H9 (cell line): ENCODE results near the gene SPATA31E1. TPM values are rescaled to one million over a fixed set of nuclear protein-coding genes. Genes with fewer than 3 reads are reported as not detected.

Experiments
- DNase-seq: peaks from one replicate; pipeline ENCODE4 v3.0.0-alpha.2; 2017
- H2AFZ ChIP-seq: one replicate; pipeline ENCODE4 v1.6.1; 2013; ENCODE audit warnings: mild to moderate bottlenecking, low read length, control low read depth, moderate library complexity
- H2AK5ac ChIP-seq: 2 replicates; pipeline ENCODE4 v1.6.1; 2013; ENCODE audit warnings: low read length, control low read depth, mixed read lengths; ENCODE audit not compliant: insufficient read length
- H2BK120ac ChIP-seq: one replicate; pipeline ENCODE4 v1.6.1; 2013; ENCODE audit warnings: low read depth, mild to moderate bottlenecking, low read length, control low read depth, inconsistent platforms; ENCODE audit not compliant: poor library complexity, severe bottlenecking
- H2BK12ac ChIP-seq: 2 replicates; pipeline ENCODE4 v1.6.1; 2013; ENCODE audit warnings: low read length, control low read depth, mixed read lengths, low read depth; ENCODE audit not compliant: insufficient read length
- H2BK15ac ChIP-seq: 2 replicates; pipeline ENCODE4 v1.6.1; 2013; ENCODE audit warnings: low read depth, low read length, control low read depth
- H2BK20ac ChIP-seq: one replicate; pipeline ENCODE4 v1.6.1; 2013; ENCODE audit warnings: low read depth, mild to moderate bottlenecking, low read length, control low read depth, inconsistent platforms; ENCODE audit not compliant: poor library complexity, severe bottlenecking
- H2BK5ac ChIP-seq: 2 replicates; pipeline ENCODE4 v1.6.1; 2013; ENCODE audit warnings: low read length, control low read depth, mixed read lengths; ENCODE audit not compliant: insufficient read length
- H3K14ac ChIP-seq: 2 replicates; pipeline ENCODE4 v1.6.1; 2013; ENCODE audit warnings: low read length, control low read depth; ENCODE audit not compliant: insufficient read depth
- H3K18ac ChIP-seq: 2 replicates; pipeline ENCODE4 v1.6.1; 2013; ENCODE audit warnings: low read depth, mild to moderate bottlenecking, mixed read lengths, low read length, control low read depth; ENCODE audit not compliant: insufficient read length
- H3K23ac ChIP-seq: 2 replicates; pipeline ENCODE4 v1.6.1; 2013; ENCODE audit warnings: low read length, control low read depth, mixed read lengths, low read depth; ENCODE audit not compliant: insufficient read length
- H3K23me2 ChIP-seq: 2 replicates; pipeline ENCODE4 v1.6.1; 2013; ENCODE audit warnings: low read depth, mild to moderate bottlenecking, mixed read lengths, low read length, control low read depth; ENCODE audit not compliant: insufficient read length, poor library complexity, severe bottlenecking
- H3K27ac ChIP-seq: 2 replicates; pipeline ENCODE4 v1.5.1; 2013; ENCODE audit warnings: low read length, control low read depth, mixed read lengths, low read depth; ENCODE audit not compliant: insufficient read length
- H3K27me3 ChIP-seq: 2 replicates; pipeline ENCODE4 v1.6.1; 2013; ENCODE audit warnings: low read length, control low read depth, inconsistent platforms; ENCODE audit not compliant: insufficient read depth
- H3K4ac ChIP-seq: 2 replicates; pipeline ENCODE4 v1.6.1; 2013; ENCODE audit warnings: low read depth, mild to moderate bottlenecking, control low read depth, inconsistent platforms, low read length, moderate library complexity
- H3K4me1 ChIP-seq: 2 replicates; pipeline ENCODE4 v1.6.1; 2013; ENCODE audit warnings: low read length, control low read depth, inconsistent platforms; ENCODE audit not compliant: insufficient read depth
- H3K4me2 ChIP-seq: 2 replicates; pipeline ENCODE4 v1.6.1; 2013; ENCODE audit warnings: low read length, control low read depth, mixed read lengths; ENCODE audit not compliant: insufficient read length, insufficient read depth
- H3K56ac ChIP-seq: 2 replicates; pipeline ENCODE4 v1.6.1; 2013; ENCODE audit warnings: low read depth, mild to moderate bottlenecking, mixed read lengths, low read length, control low read depth; ENCODE audit not compliant: insufficient read length
- H3K79me1 ChIP-seq: 2 replicates; pipeline ENCODE4 v1.6.1; 2013; ENCODE audit warnings: low read depth, mild to moderate bottlenecking, moderate library complexity, low read length, control low read depth, inconsistent platforms; ENCODE audit not compliant: insufficient read depth, poor library complexity, severe bottlenecking
- H3K79me2 ChIP-seq: 2 replicates; pipeline ENCODE4 v1.6.1; 2013; ENCODE audit warnings: low read length, control low read depth, inconsistent platforms; ENCODE audit not compliant: insufficient read depth
- H3K9ac ChIP-seq: 2 replicates; pipeline ENCODE4 v1.6.1; 2013; ENCODE audit warnings: low read length, control low read depth, mixed read lengths; ENCODE audit not compliant: insufficient read length; ENCODE audit errors: extremely low read depth
- H3K9me3 ChIP-seq: one replicate; pipeline ENCODE4 v1.6.1; 2013; ENCODE audit warnings: low read depth, low read length, inconsistent platforms; ENCODE audit not compliant: control insufficient read depth
- H3T11ph ChIP-seq: one replicate; pipeline ENCODE4 v1.6.1; 2013; ENCODE audit warnings: mild to moderate bottlenecking, low read length, control low read depth, inconsistent platforms
- H4K20me1 ChIP-seq: one replicate; pipeline ENCODE4 v1.6.1; 2013; ENCODE audit not compliant: control insufficient read depth, insufficient read length, insufficient read depth
- H4K5ac ChIP-seq: 2 replicates; pipeline ENCODE4 v1.6.1; 2013; ENCODE audit warnings: low read depth, mild to moderate bottlenecking, mixed read lengths, low read length, control low read depth; ENCODE audit not compliant: insufficient read length
- H4K8ac ChIP-seq: replicated peaks from 2 replicates; pipeline ENCODE4 v1.6.1; 2013; ENCODE audit warnings: low read length, control low read depth, mixed read lengths, low read depth; ENCODE audit not compliant: insufficient read length
- H4K91ac ChIP-seq: 2 replicates; pipeline ENCODE4 v1.6.1; 2013; ENCODE audit warnings: low read depth, mild to moderate bottlenecking, moderate library complexity, mixed read lengths, low read length, control low read depth; ENCODE audit not compliant: insufficient read length
- H3K27ac Mint-ChIP-seq, 3 experiments: 2 replicates in 2 of 3; 3 replicates in 1 of 3; pipeline ENCODE4 v1.8.0; 2020 to 2021; ENCODE audit warnings: mixed read lengths in 3 of 3, mild to moderate bottlenecking in 1 of 3, moderate library complexity in 1 of 3
- H3K27me3 Mint-ChIP-seq: 2 replicates; pipeline ENCODE4 v1.8.0; 2021; ENCODE audit warnings: low read depth, mild to moderate bottlenecking, moderate library complexity, mixed read lengths
- H3K36me3 Mint-ChIP-seq, 3 experiments: 2 replicates in 2 of 3; 3 replicates in 1 of 3; pipeline ENCODE4 v1.8.0; 2020 to 2021; ENCODE audit warnings: low read depth in 3 of 3, mixed read lengths in 3 of 3; ENCODE audit not compliant: insufficient read depth in 1 of 3
- H3K4me1 Mint-ChIP-seq, 2 experiments: 2 replicates each; pipeline ENCODE4 v1.8.0; 2020; ENCODE audit warnings: mixed read lengths in 2 of 2
- H3K4me3 Mint-ChIP-seq, 2 experiments: 2 replicates in 1 of 2; 3 replicates in 1 of 2; pipeline ENCODE4 v1.8.0; 2020 to 2021; ENCODE audit warnings: mild to moderate bottlenecking in 2 of 2, mixed read lengths in 2 of 2, moderate library complexity in 1 of 2
- H3K9me3 Mint-ChIP-seq, 2 experiments: 2 replicates in 1 of 2; 3 replicates in 1 of 2; pipeline ENCODE4 v1.8.0; 2020; ENCODE audit warnings: mild to moderate bottlenecking in 2 of 2, mixed read lengths in 2 of 2, moderate library complexity in 1 of 2
- CTCF ChIP-seq: fragments of 200-600 bp; sonication (generic); conservative IDR thresholded peaks from 3 replicates; pipeline ENCODE4 v1.8.0; 2021; ENCODE audit warnings: antibody characterized with exemption, mild to moderate bottlenecking
- WGBS: extraction: QIAGEN DNeasy Blood & Tissue Kit; methylation state at CpG from one replicate; pipeline ENCODE4 v1.1.7; 2013; ENCODE audit warnings: missing lambda C conversion rate, low lambda C conversion rate, mixed read lengths; ENCODE audit not compliant: insufficient read length; ENCODE audit errors: extremely low coverage; 5-methylcytosine and 5-hydroxymethylcytosine counted together
- total RNA-seq: library from RNA; stranded (reverse); gene quantifications from 2 replicates; pipeline ENCODE4 v1.2.1, GENCODE V29; 2021

SPATA31E1 gene
- total RNA-seq, 1 experiment from 2014 or later, result 0.09 TPM

GRCh38 chr9:87853876-87854579, 28.6 kb upstream of the SPATA31E1 start:
- H2AFZ ChIP-seq, result no peak overlapping the region
- H3K4me1 ChIP-seq, result no peaks in the 10 kb centered on the region
- no peak overlapping the region for H2BK15ac ChIP-seq
- H3K79me1 ChIP-seq, result no peaks in the 10 kb centered on the region
- WGBS, result no CpG with 5 or more reads among the region's 3 CpGs
- H3K27ac ChIP-seq, result no peak overlapping the region
- Mint-ChIP-seq H3K4me1 (peaks cover 15 to 17% of the 10 kb centered on the region in 2 experiments), H3K27ac (no peak overlapping the region; a peak in 1 of 7 replicates), H3K9me3 (peaks cover 10 to 11% of the 10 kb centered on the region in 2 experiments), H3K4me3 (no peak overlapping the region), H3K27me3 (peaks cover 4% of the 10 kb centered on the region), H3K36me3 (peaks cover 7 to 18% (median 11%) of the 10 kb centered on the region in 3 experiments; a peak in 6 of 7 replicates)
- H2BK20ac ChIP-seq, result no peak overlapping the region
- no peak overlapping the region for H2AK5ac ChIP-seq
- H3T11ph ChIP-seq, result no peak overlapping the region
- H3K79me2 ChIP-seq, result no peaks in the 10 kb centered on the region
- no peak overlapping the region for H3K4me2 ChIP-seq
- H3K27me3 ChIP-seq, result no peaks in the 10 kb centered on the region
- no peak overlapping the region for H4K5ac ChIP-seq
- TF ChIP-seq CTCF, result no peak
- no peak overlapping the region for H3K56ac ChIP-seq
- H3K14ac ChIP-seq, result no peak overlapping the region
- no peak for DNase-seq
- H3K23ac ChIP-seq, result no peak overlapping the region
- no peak overlapping the region for H3K9ac ChIP-seq
- H3K23me2 ChIP-seq, result no peaks in the 10 kb centered on the region
- H2BK120ac ChIP-seq, result no peak overlapping the region
- no peaks in the 10 kb centered on the region for H4K20me1 ChIP-seq
- no peak overlapping the region for H4K91ac ChIP-seq
- H4K8ac ChIP-seq, result no peak overlapping the region
- no peak overlapping the region for H2BK5ac ChIP-seq
- no peak overlapping the region for H3K4ac ChIP-seq
- no peak overlapping the region for H2BK12ac ChIP-seq
- H3K9me3 ChIP-seq, result no peaks in the 10 kb centered on the region
- H3K18ac ChIP-seq, result no peak overlapping the region
